Stomach (tissue), 9 donors: ENCODE measurements around the gene CMTM1. TPM values are rescaled to one million over a fixed set of nuclear protein-coding genes. Genes with fewer than 3 reads are reported as not detected.

Experiments
- DNase-seq, 2 donors: peaks; one replicate each; pipeline versions ENCODE4 v3.0.0 to v3.0.0-alpha.2; 2013 to 2019
- H3K27ac ChIP-seq, 5 donors: fragments of 200-600 bp in 4 of 5; sonication (generic) in 4 of 5; one replicate each; pipeline ENCODE4 v1.5.1; 2013 to 2019; ENCODE audit warnings: mild to moderate bottlenecking in 1 of 5, moderate library complexity in 1 of 5
- H3K27me3 ChIP-seq, 3 donors: fragments of 200-600 bp; sonication (generic); one replicate each; pipeline ENCODE4 v1.5.1; 2017 to 2019; ENCODE audit warnings: mixed run types in 1 of 3
- H3K36me3 ChIP-seq, 4 donors: fragments of 200-600 bp; sonication (generic); 1 replicate in 3 of 4; 2 replicates in 1 of 4; pipeline ENCODE4 v1.5.1; 2016 to 2019
- H3K4me1 ChIP-seq, 4 donors: fragments of 200-600 bp; sonication (generic); one replicate each; pipeline ENCODE4 v1.5.1; 2016 to 2019
- H3K4me3 ChIP-seq, 4 donors: fragments of 200-600 bp; sonication (generic) in 3 of 4; one replicate each; pipeline ENCODE4 v1.5.1; 2016 to 2019; ENCODE audit warnings: mild to moderate bottlenecking in 1 of 4
- H3K9me3 ChIP-seq, 4 donors: fragments of 200-600 bp; sonication (generic); one replicate each; pipeline ENCODE4 v1.5.1; 2016 to 2019
- CTCF ChIP-seq, 7 experiments: fragments of 450-650 bp in 4 of 7; fragments of 200-600 bp in 3 of 7; sonication (generic) in 3 of 7; IDR thresholded peaks; one replicate each; pipeline ENCODE4 v1.5.1; 2016 to 2019; ENCODE audit warnings: antibody characterized with exemption in 7 of 7, control low read depth in 2 of 7, mild to moderate bottlenecking in 1 of 7
- EP300 ChIP-seq: sonication (generic); formaldehyde crosslinking; IDR thresholded peaks from one replicate; pipeline ENCODE4 v1.6.1; 2017; ENCODE audit warnings: antibody characterized with exemption
- POLR2A ChIP-seq, 4 donors: fragments of 450-650 bp; IDR thresholded peaks; one replicate each; pipeline ENCODE4 v1.6.1; 2016; ENCODE audit warnings: antibody characterized with exemption in 4 of 4, control low read depth in 2 of 4, mild to moderate bottlenecking in 1 of 4, moderate library complexity in 1 of 4
- POLR2AphosphoS5 ChIP-seq, 3 donors: sonication (generic); formaldehyde crosslinking; IDR thresholded peaks; one replicate each; pipeline ENCODE4 v1.6.1; 2016; ENCODE audit warnings: antibody characterized with exemption in 3 of 3
- WGBS, 5 donors: extraction: QIAGEN DNeasy Blood & Tissue Kit in 3 of 5; methylation state at CpG; one replicate each; pipeline versions ENCODE4 v1.1.5 to v1.1.7; 2013 to 2018; 5-methylcytosine and 5-hydroxymethylcytosine counted together
- intact Hi-C: fragments of 100-400 bp; cut with DNase I; formaldehyde crosslinking; loops from one replicate; pipeline ENCODE4 v1.15.1; 2023; ENCODE audit warnings: low total_unique reads
- polyA plus RNA-seq, 3 donors: library from polyadenylated mRNA; stranded (reverse); fragments of 200-250 nt; gene quantifications; one replicate each; pipeline ENCODE4 v1.2.3, GENCODE V29; 2013
- total RNA-seq, 5 donors: library from RNA; depleted of rRNA; stranded (reverse); fragments of >200 nt; gene quantifications; one replicate each; pipeline versions ENCODE4 v1.1.0 to v1.2.3, GENCODE V29; 2014 to 2016
- donor health status: healthy with polysubstance abuse.
- donor health status: Bipolar disorder and iron deficiency.
- donor health status: healthy.

Gene CMTM1
- total and polyA plus RNA-seq, 8 donors = 0.28 TPM; not detected in 7

GRCh38 chr16:66541388-66542355, 24.6 kb upstream of the CMTM1 start:
- H3K9me3 ChIP-seq = no peaks in the 10 kb centered on the region
- no peak overlapping the region for H3K4me3 ChIP-seq
- intact Hi-C loops = no loop called here
- H3K27ac ChIP-seq = no peak overlapping the region
- TF ChIP-seq POLR2AphosphoS5 (IDR thresholded peaks at IDR 0.05) = no peak
- no peak for TF ChIP-seq EP300
- no peak for TF ChIP-seq POLR2A (IDR thresholded peaks at IDR 0.05)
- no peak for TF ChIP-seq CTCF (IDR thresholded peaks at IDR 0.05)
- no peak for DNase-seq
- H3K27me3 ChIP-seq = no peaks in the 10 kb centered on the region
- peaks cover 0 to 4% (median 0%) of the 10 kb centered on the region in 4 donors for H3K4me1 ChIP-seq
- H3K36me3 ChIP-seq = peaks cover 3 to 92% (median 75%) of the 10 kb centered on the region in 4 donors
- 86 to 90% (median 87%) methylated on average over 18 of the region's 18 CpGs for WGBS, 5 donors

DNA sequence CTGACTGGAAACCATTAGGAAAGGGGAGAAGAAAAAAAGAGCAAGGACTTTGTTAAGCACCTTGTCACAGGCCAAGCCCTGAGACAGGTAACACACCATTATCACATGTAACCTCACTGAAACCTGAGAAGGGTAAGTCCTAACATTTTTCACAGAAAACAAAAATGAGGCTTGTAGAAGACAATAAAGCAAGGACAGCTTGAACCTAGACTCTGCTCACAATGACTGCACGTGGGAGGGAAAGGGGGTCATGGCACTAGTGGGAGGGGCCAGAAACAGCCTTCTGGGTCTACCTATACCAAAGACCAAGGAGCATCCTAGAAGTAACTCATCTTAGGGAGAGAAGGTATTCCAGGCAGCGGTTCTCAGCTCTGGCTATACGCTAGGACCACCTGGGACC, 23.8 kb upstream of the CMTM1 start:
- 76 to 95% (median 90%) methylated on average over 3 of the region's 3 CpGs for WGBS, 5 donors
- no peak for TF ChIP-seq EP300
- TF ChIP-seq POLR2A (IDR thresholded peaks at IDR 0.05) = no peak
- TF ChIP-seq CTCF (IDR thresholded peaks at IDR 0.05) = no peak
- TF ChIP-seq POLR2AphosphoS5 (IDR thresholded peaks at IDR 0.05) = no peak
- peaks cover 0 to 9% (median 0%) of the 10 kb centered on the region in 4 donors for H3K4me1 ChIP-seq
- no peaks in the 10 kb centered on the region for H3K27me3 ChIP-seq
- no peaks in the 10 kb centered on the region for H3K9me3 ChIP-seq
- DNase-seq = no peak
- peaks cover 3 to 92% (median 71%) of the 10 kb centered on the region in 4 donors for H3K36me3 ChIP-seq
- intact Hi-C loops = no loop called here
- no peak overlapping the region for H3K4me3 ChIP-seq
- H3K27ac ChIP-seq = no peak overlapping the region

- Histone ChIP-seq H3K4me1 (peaks cover 0 to 20% (median 5%) of the 10 kb centered on the region in 4 donors), H3K27ac (no peak overlapping the region), H3K4me3 (no peak overlapping the region), H3K27me3 (no peaks in the 10 kb centered on the region), H3K9me3 (no peaks in the 10 kb centered on the region), H3K36me3 (peaks cover 3 to 86% (median 63%) of the 10 kb centered on the region in 4 donors)
- no peak for TF ChIP-seq POLR2AphosphoS5 (IDR thresholded peaks at IDR 0.05)
- TF ChIP-seq CTCF (IDR thresholded peaks at IDR 0.05) = no peak
- TF ChIP-seq POLR2A (IDR thresholded peaks at IDR 0.05) = no peak
- no peak for TF ChIP-seq EP300
- intact Hi-C loops = no loop called here
- no peak for DNase-seq
- WGBS, 5 donors = 70 to 91% (median 89%) methylated on average over 2 to 6 of the region's 6 CpGs
Observed at GRCh38 chr16:66543541-66543940, 22.7 kb upstream of the CMTM1 start.

- Histone ChIP-seq H3K27me3 (no peaks in the 10 kb centered on the region), H3K4me3 (no peak overlapping the region), H3K36me3 (peaks cover 3 to 79% (median 59%) of the 10 kb centered on the region in 4 donors), H3K4me1 (peaks cover 4 to 27% (median 12%) of the 10 kb centered on the region in 4 donors), H3K9me3 (no peaks in the 10 kb centered on the region), H3K27ac (peak overlapping the region in 1 of 5 donors; percentile 8)
- 58 to 67% (median 63%) methylated on average over 7 of the region's 7 CpGs for WGBS, 5 donors
- intact Hi-C loops = no loop called here
- TF ChIP-seq EP300 (no peak), CTCF (IDR thresholded peaks at IDR 0.05) (no peak), POLR2AphosphoS5 (IDR thresholded peaks at IDR 0.05) (no peak), POLR2A (IDR thresholded peaks at IDR 0.05) (no peak)
- no peak for DNase-seq
Observed at GRCh38 chr16:66544016-66544757, 22.1 kb upstream of the CMTM1 start.
